GM12864 (cell line): ENCODE data around the gene GALNT17.

Source experiments
- DNase-seq: peaks from one replicate; pipeline ENCODE4 v3.0.0-alpha.2; 2011; ENCODE audit warnings: low read depth
- H3K4me3 ChIP-seq: 2 replicates; pipeline ENCODE4 v1.5.1; 2011; ENCODE audit warnings: mild to moderate bottlenecking, low read depth, low read length, control low read depth
- CTCF ChIP-seq: IDR thresholded peaks from 2 replicates; pipeline ENCODE4 v1.5.1; 2011; ENCODE audit warnings: low read depth, mild to moderate bottlenecking, moderate library complexity, low read length, control low read depth, inconsistent platforms; ENCODE audit errors: missing control alignments

Gene GALNT17

GRCh38 chr7:71135663-71136062, 3.7 kb downstream of the GALNT17 start:
- no peak overlapping the region for H3K4me3 ChIP-seq
- DNase-seq: no peak
- no peak for TF ChIP-seq CTCF

GRCh38 chr7:71137479-71137878, 5.5 kb downstream of the GALNT17 start:
- no peak for TF ChIP-seq CTCF
- no peak overlapping the region for H3K4me3 ChIP-seq
- no peak for DNase-seq

- DNase-seq: no peak
- H3K4me3 ChIP-seq: no peak overlapping the region
- TF ChIP-seq CTCF: no peak
These were observed 8.3 kb downstream of the GALNT17 start for GRCh38 chr7:71140264-71140663.

GRCh38 chr7:71144963-71145362, 13.0 kb downstream of the GALNT17 start:
- TF ChIP-seq CTCF: no peak
- no peak for DNase-seq
- H3K4me3 ChIP-seq: no peak overlapping the region

- no peak for TF ChIP-seq CTCF
- DNase-seq: no peak
- no peak overlapping the region for H3K4me3 ChIP-seq
These were observed 14.3 kb downstream of the GALNT17 start for GRCh38 chr7:71145906-71146901.

GRCh38 chr7:71148098-71148497, 16.2 kb downstream of the GALNT17 start:
- no peak for TF ChIP-seq CTCF
- DNase-seq: no peak
- H3K4me3 ChIP-seq: no peak overlapping the region

- DNase-seq: no peak
- no peak overlapping the region for H3K4me3 ChIP-seq
- TF ChIP-seq CTCF: no peak
These were observed 23.3 kb downstream of the GALNT17 start for GRCh38 chr7:71155236-71155635.
